GM18951 (cell line): ENCODE results near the gene RNF5.
A peak's percentile ranks its signal among the peaks of the same experiment; 100 is the strongest.
"Not testable (repeated sequence)": the region's sequence is repeated elsewhere in the genome, so short reads cannot be mapped to it uniquely, and the experiment has no call there.

Experiments
- POLR2A ChIP-seq: IDR thresholded peaks from 4 replicates; pipeline ENCODE4 v1.6.1; 2011; ENCODE audit warnings: mild to moderate bottlenecking; ENCODE audit not compliant: insufficient read length, insufficient read depth; ENCODE audit errors: extremely low read depth
- in situ Hi-C: fragments of 300-500 bp; cut with MboI; formaldehyde crosslinking; loops from one replicate; pipeline ENCODE4 v1.12.0; 2022; ENCODE audit warnings: low sequenced_read_pairs, mixed read lengths, inconsistent platforms; ENCODE audit not compliant: unreplicated experiment

Gene RNF5

DNA sequence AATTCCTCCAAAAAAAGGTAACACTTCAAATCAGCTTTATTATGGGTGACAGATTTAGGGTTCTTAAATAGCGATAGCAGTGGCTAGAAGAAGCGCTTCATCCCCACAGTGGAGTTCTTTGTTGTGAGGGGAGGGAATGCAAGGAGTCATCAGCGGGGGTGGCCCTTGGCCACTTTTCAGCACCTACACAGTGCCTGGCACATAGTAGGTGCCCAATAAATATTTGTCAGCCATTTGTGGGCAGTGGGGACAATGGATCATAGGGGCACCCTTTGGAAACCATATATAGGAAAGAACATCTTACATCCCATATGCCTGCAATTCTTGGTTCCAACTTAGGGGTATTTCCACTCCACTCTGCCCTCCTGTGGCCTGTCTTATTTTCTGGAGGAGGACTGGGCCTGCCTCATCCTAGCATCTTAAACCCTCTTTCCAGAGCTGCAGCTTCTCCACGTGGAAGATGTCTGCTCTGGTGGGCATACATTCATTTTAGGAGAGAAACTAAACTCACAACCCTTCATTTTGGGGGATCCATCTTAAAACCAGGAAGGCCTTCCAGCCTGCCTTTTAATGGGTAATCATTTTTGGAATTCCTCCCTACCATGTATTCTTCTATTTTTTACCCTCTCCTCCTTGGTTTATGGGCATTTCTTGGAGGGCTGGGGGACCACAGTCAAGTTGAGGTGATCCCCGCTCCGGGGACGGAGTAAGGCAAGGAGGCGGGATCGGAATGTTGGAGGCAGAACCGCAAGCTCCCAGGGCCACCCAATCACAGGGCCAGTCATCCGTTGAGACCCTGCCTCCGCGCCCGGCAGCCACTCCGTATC is 16.8 kb downstream of the RNF5 start:
- TF ChIP-seq POLR2A, result peak; percentile 48
- in situ Hi-C loops, result no loop called here

DNA sequence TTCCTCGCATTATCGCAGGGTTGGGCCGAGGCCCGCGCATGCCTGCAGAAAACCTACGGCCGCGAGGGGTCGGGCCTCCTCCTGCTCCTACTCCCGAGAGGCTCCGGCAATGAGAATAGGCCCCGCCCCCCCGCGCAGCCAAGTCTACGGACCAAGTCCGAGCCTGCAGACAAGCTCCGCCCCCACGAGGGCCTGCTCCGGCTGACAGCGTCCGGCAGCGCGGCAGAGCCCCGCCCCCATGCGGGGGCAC is 17.4 kb downstream of the RNF5 start:
- in situ Hi-C loops, result no loop called here
- TF ChIP-seq POLR2A, result no peak

DNA sequence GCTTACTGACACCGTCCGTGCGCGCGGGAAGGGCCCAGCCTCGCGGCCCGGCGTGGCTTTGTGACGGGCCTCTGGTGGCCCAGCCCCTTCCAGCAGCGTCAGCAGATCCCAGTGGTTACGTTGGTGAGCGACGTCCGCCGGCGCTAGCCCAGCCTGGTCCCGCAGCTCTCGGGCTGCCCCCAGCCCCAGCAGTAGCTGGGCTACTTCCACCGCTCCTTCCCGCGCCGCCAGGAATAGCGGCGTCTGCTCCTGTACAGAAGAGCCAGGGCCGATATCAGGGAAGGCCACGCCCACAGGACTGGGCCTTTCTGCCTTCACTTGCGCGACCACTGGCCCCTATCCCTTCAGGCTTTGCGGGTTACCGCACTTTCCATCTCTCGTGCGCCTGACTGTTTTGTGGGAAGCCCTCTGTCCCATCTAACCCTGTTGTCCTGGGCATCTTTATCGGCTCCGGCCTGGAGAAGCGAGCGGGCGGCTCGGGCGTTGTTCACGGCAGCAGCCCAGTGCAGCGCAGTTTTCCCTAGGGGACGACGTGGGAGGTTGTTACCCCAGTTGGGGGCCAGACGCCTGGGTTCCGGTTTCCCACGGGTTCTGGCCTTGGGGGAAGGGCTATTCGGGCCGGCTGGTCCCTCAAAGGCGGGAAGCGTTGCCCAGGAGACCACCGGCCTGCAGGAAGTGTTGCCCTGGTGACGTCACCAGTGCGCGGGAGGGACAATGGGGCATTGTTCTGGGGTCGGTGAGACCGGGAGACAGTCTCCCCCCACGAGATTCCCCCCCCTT is 17.9 kb downstream of the RNF5 start:
- TF ChIP-seq POLR2A, result peak; percentile 88
- in situ Hi-C loops, result no loop called here

DNA sequence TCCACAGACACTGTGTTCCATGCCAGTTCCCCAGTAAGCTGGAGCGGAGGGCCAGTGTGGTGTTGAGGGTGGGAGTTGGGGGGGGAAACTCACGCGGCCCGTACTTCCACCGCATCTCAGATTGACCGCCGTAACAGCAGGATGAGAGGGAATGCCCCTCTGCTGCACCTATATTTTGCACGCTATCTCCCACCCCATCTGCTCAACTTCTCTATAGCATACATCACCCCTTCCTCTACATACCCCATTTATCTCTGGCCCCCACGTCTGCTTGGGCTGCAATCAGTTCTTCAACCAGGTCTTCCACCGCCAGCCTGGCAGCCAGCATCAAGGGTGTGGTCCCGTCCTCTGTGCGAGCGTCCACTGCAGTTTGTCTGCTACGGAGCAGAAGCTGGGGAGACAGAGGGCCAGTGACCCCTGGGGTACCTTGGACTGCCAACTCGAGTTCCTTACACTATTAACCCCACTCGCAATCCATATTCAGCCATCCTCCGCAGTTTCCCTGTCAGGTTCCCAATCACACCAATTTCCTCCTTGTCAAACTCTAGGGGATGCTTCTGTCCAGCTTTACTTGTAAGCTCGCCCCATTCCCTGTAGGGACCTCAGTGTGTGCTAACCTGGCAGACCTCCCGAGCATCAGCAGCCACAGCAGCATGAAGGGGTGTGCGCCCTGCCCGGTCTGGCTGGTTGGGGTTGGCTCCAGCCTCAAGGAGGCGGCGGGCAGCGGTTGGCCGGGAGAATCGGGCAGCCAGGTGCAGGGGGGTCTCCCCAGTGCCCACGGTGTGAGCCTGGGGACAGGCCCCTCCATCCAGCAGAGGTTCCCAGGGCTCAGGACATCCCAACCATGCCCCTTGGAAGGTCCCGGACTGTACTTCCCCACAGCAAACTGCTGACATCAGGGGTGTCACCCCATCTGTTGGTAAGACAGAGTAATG is 18.7 kb downstream of the RNF5 start:
- TF ChIP-seq POLR2A, result no peak

DNA sequence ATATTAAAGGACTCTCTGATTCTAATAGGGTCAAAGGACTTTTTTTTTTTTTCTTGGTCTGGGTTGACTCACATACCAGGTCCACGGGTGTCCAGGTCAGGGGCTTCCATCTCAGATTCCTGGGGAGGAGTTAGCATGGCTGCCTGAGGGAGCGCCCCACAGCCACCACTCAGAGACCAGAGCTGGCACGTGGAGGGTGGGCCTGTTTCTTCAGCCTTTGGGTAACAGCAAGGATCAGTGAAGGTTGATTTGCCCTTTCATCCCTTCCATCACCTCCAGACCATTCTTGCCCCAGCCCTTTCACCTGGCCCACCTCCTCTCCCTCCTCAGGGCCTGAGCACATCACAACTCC is 20.1 kb downstream of the RNF5 start:
- no peak for TF ChIP-seq POLR2A
- in situ Hi-C loops, result no loop called here

More for the DNA sequence above, 18.7 kb downstream of the RNF5 start:
- in situ Hi-C loops, result no loop called here

DNA sequence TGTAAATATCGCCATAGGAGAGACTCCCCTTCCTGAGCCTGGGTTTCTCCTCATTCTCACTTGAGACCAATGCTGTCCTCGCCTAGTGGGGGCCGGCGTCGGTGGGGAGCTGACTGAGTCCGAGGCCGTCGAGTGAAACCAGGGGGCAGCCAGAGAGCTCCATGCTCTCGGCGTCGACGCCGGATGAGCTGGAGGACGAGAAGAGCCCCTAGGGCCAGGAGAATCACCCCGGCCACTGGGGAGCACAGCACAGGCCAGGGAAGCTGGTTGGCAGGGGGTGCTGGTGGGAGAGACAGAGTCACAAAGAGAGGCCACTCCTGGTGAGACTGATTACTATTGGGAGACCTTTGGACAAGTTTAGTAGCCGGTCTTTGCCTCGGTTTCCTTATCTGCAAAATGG is 20.7 kb downstream of the RNF5 start:
- in situ Hi-C loops, result no loop called here
- TF ChIP-seq POLR2A, result no peak

DNA sequence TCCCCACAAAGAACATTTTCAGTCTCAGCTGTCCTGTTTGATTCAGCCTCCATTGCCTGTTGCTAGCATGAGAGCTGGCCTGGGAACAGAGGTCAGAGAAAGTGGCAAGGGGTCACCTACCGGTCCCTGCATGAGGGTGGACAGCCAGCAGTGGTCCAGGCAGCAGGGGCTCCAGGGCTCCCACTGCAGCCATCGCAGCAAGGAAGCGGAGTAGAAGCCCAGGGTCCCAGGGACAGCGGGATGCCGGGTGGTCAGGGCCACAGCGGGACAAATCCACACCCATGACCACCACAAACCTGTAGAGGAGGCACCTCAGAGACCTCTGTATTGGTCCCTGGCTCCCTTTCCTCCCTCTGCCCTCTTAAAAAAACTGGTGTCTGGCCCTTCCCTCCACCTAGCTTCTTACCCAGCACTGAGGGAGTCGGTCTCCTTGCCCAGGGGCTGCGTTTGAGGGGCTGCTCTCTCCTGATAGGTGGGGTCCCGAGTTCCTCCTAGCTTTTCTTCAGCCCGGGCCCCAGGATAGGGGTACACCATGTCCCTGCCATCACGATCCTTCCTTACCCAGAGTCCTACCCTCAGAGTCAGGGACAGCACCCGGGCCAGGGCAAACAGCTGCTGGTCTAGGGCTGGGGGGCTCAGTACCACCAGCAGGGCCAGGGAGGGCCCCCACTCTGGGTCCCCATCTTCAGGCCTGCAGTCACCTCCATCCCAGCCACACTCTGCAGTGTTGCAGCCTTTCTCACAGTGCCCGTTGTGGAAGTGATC is 22.7 kb downstream of the RNF5 start:
- in situ Hi-C loops, result no loop called here
- TF ChIP-seq POLR2A, result no peak

DNA sequence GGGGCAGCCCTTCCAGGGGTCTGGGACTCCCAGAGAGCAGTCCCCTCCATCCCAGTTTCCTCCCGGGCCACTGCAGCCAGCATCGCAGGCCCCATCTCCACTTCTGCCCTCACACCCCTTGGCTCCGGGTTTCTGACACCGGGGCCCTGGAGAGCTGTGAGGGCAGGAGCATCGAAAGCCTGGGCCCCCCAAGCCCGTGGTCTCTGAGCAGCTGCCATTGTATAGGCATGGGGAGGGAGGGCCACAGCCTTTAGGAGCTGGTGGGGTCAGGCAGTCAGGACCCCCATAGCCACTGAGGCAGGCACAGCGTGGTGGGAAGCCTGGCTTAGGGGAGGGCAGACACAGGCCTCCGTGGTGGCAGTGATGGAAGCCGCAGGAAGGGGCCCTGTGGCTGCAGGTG is 24.0 kb downstream of the RNF5 start:
- no peak for TF ChIP-seq POLR2A
- in situ Hi-C loops, result no loop called here

DNA sequence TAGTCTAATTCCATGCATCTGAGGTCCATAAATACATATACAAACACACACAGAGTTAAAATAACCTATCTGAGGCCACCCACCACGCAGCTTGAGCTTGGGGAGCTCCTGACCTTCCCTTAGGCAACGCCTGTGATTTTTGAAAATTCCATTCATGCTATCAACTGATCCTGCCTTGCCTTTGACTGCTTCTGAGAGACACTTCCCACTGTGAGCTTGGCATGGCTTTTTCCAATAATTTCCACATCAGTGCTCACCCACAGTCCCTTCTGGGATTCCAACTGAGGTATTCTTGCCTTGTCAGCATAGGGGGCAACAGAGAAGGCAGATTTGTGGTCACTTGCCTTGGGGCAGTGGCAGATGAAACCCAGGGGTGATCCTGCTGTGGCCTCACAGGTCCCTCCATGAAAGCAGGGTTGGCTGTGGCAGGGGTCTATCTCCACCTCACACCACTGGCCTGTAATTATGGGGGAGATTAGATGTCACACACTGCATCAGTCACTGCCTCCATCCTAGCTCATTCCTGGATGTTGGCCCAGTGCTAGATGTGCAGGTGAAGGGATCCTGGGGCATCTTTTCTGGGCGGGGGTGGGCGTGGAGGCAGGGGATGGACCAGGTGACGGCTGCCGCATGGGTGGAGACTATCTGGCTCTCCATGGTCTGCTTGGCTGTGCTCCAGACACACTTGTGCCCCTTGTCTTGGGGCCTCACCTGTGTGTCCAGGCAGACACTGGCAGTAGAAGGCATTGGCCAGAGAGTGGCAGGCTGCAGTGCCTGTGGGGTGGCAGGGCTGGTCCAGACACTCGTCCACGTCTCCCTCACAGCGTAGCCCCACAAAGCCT is 25.4 kb downstream of the RNF5 start:
- in situ Hi-C loops, result no loop called here
- TF ChIP-seq POLR2A, result no peak

DNA sequence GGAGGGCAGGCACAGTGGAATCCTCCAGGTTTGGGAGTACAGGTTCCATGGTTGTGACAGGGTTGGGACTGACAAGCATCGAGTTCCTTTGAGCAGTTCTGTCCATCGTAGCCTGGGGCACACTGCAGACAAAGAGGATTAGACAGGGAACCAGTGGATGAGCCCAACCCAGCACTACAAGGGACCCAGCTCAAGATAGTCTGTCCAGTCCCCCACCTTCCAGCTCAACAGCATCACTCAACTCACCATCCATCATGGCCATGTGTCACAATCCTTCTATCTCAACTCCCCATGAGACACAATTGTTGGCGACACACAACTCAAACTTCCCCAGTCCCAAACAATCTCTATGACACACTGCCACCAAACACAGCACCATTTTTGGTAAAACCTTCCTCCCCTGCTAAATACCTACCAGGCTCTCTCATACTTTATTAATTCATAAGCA is 26.1 kb downstream of the RNF5 start:
- in situ Hi-C loops, result no loop called here
- TF ChIP-seq POLR2A, result no peak

DNA sequence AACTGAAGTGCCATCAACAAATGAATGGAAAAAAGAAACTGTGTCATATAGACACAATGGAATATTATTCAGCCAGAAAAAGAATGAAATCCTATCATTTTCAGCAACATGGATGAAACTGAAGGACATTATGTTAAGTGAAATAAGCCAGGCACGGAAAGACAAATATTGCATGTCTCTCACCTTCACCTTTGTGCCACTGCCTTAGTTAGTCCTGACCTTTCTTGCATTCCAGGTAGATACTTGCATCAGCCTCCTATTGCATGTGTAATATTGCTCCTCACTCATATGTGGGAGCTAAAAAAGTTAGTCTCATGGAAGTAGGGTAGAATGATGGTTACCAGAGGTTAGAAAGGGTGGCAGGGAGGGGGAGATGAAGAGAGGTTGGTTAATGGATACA is 30.8 kb downstream of the RNF5 start:
- TF ChIP-seq POLR2A, result no peak
- in situ Hi-C loops, result no loop called here

DNA sequence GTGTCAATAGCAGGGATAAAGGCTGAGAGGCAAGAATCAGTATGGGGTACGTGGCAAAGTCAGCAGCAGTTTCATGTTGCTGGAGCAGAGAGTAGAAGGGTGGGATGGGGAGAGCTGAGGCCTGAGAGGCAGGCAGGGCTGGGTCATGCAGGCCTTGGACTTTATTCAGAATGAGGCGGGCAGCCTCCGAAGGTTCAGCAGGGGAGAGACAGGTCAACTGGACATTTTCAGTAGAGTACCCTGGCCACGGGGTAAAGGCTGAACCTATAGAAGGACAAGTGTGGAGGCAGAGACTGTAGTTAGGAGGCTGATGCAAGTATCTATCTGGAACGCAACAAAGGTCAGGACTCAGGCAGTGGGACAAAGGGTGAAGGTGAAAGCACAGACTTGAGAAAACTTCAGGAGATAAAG is 32.0 kb downstream of the RNF5 start:
- in situ Hi-C loops, result no loop called here

DNA sequence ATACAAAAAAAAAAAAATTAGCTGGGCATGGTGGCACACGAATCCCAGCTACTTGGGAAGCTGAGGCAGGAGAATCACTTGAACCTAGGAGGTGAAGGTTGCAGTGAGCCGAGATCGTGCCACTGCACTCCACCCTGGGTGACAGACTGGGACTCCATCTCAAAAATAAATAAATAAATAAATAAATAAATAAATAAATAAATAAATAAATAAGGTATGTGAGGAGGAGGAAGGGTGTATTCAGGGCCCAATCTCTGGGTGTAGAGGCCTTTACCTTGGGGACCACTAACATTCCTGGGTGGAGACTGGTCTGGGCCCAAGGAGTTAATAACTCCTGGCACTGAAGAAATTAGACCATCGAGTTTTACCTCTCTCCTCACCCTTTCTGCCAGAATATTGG is 33.2 kb downstream of the RNF5 start:
- in situ Hi-C loops, result not testable (repeated sequence)

More for the DNA sequence above, 32.0 kb downstream of the RNF5 start:
- TF ChIP-seq POLR2A, result no peak
